Measurements from ENCODE around the gene EWSR1.

The EWSR1 gene

DNA sequence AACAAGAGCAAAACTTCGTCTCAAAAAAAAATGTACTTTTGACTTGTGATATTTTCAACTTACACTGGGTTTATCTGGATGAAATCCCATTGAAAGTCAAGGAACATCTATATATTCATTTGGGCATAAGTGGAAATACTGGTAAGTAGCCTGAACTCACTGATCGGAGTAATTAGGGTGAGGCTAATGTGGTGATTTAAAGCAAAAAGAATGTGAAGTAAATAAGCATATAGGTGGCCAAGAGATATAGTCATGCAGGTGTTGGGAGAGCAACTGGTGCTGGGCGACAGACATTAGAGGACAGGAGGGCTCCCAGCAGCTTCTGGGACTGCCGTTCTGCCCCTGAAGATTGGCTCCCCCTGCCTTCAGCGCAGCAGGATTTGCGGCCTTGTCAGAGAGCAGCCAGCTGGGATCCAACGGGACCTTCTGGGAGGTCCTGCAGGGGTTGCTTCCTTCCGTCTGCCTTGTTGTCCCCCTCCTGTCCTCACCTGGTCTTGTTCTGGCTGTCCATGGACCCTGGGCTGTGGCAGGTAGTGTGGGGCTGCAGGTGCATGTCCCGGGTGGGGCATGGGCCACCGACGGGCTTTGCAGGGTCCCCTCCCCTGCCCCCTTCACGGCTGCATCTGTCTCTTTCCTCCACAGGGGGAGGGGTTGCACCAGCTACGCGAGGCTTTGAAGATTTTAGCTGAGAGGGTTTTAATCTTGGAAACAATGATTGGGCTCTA, 14.3 kb upstream of the EWSR1 start:
- no peaks in the 10 kb centered on the region for H3K9me3 ChIP-seq (replicated peaks; ENCODE audit: low read length)
- no peak overlapping the region for H3K4me2 ChIP-seq (ENCODE audit: low read length)
- no peaks in the 10 kb centered on the region for H3K4me1 ChIP-seq (ENCODE audit: control insufficient read depth, insufficient read depth, low read length)
- no peak overlapping the region for H3K9ac ChIP-seq (ENCODE audit: low read depth, low read length)
- H3K27me3 ChIP-seq (ENCODE audit: control insufficient read depth, insufficient read depth, low read length): peaks cover 6% of the 10 kb centered on the region
- no peak overlapping the region for H3K4me3 ChIP-seq (ENCODE audit: low read length)
- H3K36me3 ChIP-seq (ENCODE audit: insufficient read depth, low read length): no peaks in the 10 kb centered on the region

DNA sequence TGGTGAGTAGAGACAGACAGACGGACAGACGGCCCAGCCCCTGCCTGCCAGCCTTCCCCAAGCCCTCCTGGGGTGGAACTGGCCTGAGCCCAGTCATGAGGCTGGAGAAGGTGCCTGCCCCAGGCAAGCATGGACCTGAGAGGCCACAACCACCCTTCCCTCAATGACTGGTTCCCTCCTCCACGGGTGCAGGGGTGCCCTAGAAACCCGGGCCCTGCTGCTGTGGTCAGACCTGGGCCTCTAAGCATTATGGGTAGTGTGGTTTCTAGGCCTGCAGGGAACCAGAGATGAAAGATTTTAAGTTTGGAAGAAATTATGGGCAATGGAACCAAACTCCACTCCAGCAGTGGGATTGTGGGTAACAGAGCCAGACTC, 13.8 kb upstream of the EWSR1 start:
- Histone ChIP-seq H3K4me3 (ENCODE audit: low read length) (no peak overlapping the region), H3K4me1 (ENCODE audit: control insufficient read depth, insufficient read depth, low read length) (no peaks in the 10 kb centered on the region), H3K4me2 (ENCODE audit: low read length) (no peak overlapping the region), H3K9ac (ENCODE audit: low read depth, low read length) (no peak overlapping the region), H3K9me3 (replicated peaks; ENCODE audit: low read length) (no peaks in the 10 kb centered on the region), H3K27me3 (ENCODE audit: control insufficient read depth, insufficient read depth, low read length) (peaks cover 6% of the 10 kb centered on the region), H3K36me3 (ENCODE audit: insufficient read depth, low read length) (no peaks in the 10 kb centered on the region)

DNA sequence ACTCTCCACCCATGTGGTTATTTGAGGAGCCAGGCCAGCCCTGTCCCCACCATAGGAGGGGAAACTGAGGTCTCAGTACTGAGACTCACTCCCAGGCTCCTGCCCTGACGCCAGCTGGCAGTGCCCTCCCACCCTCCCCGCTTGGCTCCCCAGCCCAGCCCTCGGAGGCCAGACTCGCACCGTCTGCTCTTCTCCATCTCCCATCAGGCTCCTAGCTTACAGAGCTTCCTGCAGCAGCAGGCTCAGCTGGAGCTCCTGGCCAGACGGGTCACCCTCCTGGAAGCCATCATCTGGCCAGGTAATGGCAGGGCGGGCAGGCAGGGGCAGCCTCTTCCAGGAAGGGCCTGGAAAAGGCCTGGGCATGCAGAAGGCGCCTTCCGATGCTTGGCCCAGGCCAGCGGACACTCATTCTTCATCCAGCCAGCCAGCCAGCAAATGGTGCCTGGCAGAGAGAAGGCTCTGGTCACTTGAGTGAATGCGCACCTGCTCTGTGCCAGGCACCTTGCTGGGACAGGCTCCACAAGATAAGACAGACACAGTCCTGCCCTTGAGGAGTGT, 12.9 kb upstream of the EWSR1 start:
- Histone ChIP-seq H3K36me3 (ENCODE audit: insufficient read depth, low read length) (no peaks in the 10 kb centered on the region), H3K4me3 (ENCODE audit: low read length) (no peak overlapping the region), H3K9me3 (replicated peaks; ENCODE audit: low read length) (no peaks in the 10 kb centered on the region), H3K4me1 (ENCODE audit: control insufficient read depth, insufficient read depth, low read length) (no peaks in the 10 kb centered on the region), H3K27me3 (ENCODE audit: control insufficient read depth, insufficient read depth, low read length) (peaks cover 6% of the 10 kb centered on the region), H3K9ac (ENCODE audit: low read depth, low read length) (no peak overlapping the region), H3K4me2 (ENCODE audit: low read length) (no peak overlapping the region)

DNA sequence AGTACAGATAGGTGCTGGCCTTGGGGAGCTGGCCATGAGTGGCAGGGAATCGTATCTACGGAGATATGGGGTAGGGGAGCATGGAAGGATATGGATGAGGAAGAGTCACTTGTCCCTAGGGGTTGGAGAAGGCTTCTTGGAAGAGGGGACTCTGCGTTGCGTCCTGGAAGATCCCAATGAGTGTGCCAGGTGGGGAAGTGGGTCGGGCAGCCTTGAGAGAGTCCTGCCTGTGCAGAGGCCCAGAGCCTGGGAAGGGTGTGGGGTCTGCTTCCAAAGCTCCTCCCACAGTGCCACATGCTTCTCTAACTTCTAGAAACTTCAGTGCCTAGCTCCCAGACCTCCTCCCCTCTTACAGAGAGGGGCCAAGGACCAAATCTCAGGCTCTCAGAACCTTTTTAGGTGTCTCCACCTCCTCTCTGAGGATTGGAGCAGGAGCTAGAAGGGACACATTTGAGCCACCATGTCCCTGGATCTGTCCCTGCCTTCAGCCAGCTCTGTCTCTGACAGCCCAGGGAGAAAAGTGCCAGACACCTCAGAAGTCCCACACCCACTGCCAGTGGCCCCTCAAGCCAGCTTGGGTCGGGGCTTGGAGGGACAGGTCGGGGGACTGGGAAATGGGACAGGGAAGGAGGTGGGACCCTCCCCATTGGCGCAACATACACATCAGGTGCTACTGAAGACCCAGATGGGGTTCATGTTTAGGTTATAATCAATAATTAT, 11.3 kb upstream of the EWSR1 start:
- H3K4me3 ChIP-seq (ENCODE audit: low read length): no peak overlapping the region
- no peak overlapping the region for H3K9ac ChIP-seq (ENCODE audit: low read depth, low read length)
- no peaks in the 10 kb centered on the region for H3K4me1 ChIP-seq (ENCODE audit: control insufficient read depth, insufficient read depth, low read length)
- H3K4me2 ChIP-seq (ENCODE audit: low read length): no peak overlapping the region
- H3K27me3 ChIP-seq (ENCODE audit: control insufficient read depth, insufficient read depth, low read length): peaks cover 6% of the 10 kb centered on the region
- no peaks in the 10 kb centered on the region for H3K9me3 ChIP-seq (replicated peaks; ENCODE audit: low read length)
- no peaks in the 10 kb centered on the region for H3K36me3 ChIP-seq (ENCODE audit: insufficient read depth, low read length)

DNA sequence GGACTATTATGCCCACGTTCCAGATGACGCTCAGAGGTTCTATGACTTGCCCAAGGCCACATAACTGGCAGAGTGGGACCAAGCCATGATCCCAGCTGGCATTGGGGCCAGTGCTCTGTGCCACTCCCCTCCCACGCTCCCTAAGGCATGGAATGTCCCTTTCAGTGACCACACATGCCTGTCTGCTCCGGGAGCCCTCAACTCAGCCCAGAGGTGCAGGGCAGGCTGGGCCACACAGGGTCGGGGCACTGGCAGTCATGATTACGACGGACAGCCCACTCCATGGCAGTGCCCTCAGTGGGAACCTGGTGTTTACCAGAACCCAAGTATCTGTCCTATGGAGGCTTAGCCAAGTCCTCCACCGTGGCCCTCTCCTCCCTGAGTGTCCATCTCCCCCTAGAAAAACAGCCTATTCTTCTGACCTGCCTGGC, 10.3 kb upstream of the EWSR1 start:
- H3K4me2 ChIP-seq (ENCODE audit: low read length): no peak overlapping the region
- no peaks in the 10 kb centered on the region for H3K9me3 ChIP-seq (replicated peaks; ENCODE audit: low read length)
- no peaks in the 10 kb centered on the region for H3K4me1 ChIP-seq (ENCODE audit: control insufficient read depth, insufficient read depth, low read length)
- no peaks in the 10 kb centered on the region for H3K36me3 ChIP-seq (ENCODE audit: insufficient read depth, low read length)
- peaks cover 6% of the 10 kb centered on the region for H3K27me3 ChIP-seq (ENCODE audit: control insufficient read depth, insufficient read depth, low read length)
- no peak overlapping the region for H3K4me3 ChIP-seq (ENCODE audit: low read length)
- no peak overlapping the region for H3K9ac ChIP-seq (ENCODE audit: low read depth, low read length)

DNA sequence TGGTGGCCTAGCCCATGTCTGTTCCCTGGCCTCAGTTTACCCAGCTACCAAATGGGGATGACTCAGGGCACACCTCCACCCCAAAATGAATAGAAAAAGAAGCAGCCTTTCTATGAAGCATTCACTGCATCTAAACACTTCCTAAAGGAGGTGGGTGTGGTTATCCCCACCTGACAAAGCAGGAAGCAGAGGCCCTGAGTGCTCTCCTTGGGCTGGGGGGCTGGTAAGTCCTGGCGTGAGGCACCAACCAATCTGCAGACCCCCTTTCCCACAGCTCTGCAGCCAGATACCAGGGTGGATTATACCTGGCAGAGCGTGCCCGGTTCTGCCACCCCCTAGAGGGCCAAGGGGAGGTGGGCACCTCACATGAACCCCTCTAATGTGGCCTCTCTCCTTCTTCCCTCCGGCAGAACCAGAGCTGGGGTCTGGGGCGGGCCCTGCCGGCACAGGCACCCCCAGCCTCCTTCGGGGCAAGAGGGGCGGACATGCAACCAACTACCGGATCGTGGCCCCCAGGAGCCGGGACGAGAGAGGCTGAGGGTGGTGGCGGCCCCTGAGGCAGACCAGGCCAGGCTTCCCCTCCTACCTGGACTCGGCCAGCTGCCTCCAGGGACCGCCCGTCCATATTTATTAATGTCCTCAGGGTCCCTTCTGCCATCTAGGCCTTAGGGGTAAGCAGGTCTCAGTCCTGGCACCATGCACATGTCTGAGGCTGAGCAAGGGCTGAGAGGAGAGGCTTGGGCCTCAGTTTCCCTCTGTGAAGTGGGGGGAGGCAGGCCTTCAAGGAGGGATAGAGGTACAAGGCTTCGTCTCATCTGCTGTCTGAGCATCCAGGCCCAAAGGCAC, 9.4 kb upstream of the EWSR1 start:
- Histone ChIP-seq H3K9ac (ENCODE audit: low read depth, low read length) (no peak overlapping the region), H3K27me3 (ENCODE audit: control insufficient read depth, insufficient read depth, low read length) (peaks cover 4% of the 10 kb centered on the region), H3K4me3 (ENCODE audit: low read length) (no peak overlapping the region), H3K4me2 (ENCODE audit: low read length) (no peak overlapping the region), H3K9me3 (replicated peaks; ENCODE audit: low read length) (no peaks in the 10 kb centered on the region), H3K4me1 (ENCODE audit: control insufficient read depth, insufficient read depth, low read length) (no peaks in the 10 kb centered on the region), H3K36me3 (ENCODE audit: insufficient read depth, low read length) (no peaks in the 10 kb centered on the region)

DNA sequence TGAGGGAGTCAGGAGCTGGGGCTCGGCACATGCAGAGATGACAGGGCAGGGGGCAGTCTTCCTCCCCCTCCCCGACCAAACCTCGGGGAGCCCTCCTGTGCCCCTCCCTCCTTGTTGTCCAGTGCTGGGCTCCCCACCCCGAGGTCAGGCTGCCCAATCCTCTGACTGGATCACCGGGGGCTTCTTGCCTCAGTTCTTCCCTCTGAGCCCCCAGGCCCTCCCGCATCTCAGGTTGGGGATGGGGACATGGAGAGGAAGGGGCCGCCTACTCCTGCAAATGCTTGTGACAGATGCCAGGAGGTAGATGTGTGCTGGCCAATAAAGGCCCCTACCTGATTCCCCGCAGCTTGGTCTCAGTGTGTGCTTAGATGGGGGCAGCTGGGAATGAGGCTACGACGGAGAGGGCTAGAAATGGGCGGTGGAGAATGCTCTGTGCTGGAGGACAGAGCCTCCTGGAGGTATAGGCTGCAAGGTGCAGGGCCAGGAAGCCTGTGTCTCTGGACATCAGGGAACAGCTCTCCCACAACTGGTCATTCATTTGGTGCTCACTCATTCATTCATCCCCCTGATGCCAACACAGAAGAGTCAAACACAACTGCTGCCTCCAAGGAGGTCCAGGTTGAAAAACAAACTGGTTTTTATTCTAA, 8.7 kb upstream of the EWSR1 start:
- Histone ChIP-seq H3K36me3 (ENCODE audit: insufficient read depth, low read length) (peaks cover 5% of the 10 kb centered on the region), H3K4me1 (ENCODE audit: control insufficient read depth, insufficient read depth, low read length) (no peaks in the 10 kb centered on the region), H3K4me2 (ENCODE audit: low read length) (no peak overlapping the region), H3K4me3 (ENCODE audit: low read length) (no peak overlapping the region), H3K27me3 (ENCODE audit: control insufficient read depth, insufficient read depth, low read length) (no peaks in the 10 kb centered on the region), H3K9me3 (replicated peaks; ENCODE audit: low read length) (no peaks in the 10 kb centered on the region), H3K9ac (ENCODE audit: low read depth, low read length) (no peak overlapping the region)

DNA sequence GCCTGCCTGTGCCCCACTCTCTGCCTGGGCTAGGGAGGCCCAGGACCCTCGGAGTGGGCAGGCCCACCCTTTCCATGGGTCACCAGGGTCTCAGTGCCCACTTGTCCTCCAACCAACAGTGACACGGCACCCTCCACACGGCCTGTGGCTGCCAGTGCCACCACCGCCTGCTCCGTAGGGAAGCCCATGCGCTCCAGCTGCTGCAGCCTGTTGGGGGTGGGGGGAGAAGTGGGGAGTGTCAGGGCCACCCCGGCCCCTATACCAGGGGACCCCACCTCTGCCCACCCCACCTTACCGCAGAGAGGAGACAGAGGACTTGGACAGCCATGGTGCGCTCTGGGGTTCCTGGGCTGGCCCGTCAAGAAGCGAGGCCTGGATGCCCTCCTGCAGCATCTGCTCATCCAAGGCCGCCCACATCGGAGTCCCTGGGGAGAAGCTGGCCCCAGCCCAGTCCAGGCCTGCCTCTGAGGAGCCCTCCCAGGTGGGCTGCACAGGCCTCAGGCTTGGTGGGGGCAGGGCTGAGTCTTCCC, 8.0 kb upstream of the EWSR1 start:
- Histone ChIP-seq H3K9ac (ENCODE audit: low read depth, low read length) (no peak overlapping the region), H3K27me3 (ENCODE audit: control insufficient read depth, insufficient read depth, low read length) (no peaks in the 10 kb centered on the region), H3K36me3 (ENCODE audit: insufficient read depth, low read length) (peaks cover 7% of the 10 kb centered on the region), H3K4me1 (ENCODE audit: control insufficient read depth, insufficient read depth, low read length) (no peaks in the 10 kb centered on the region), H3K4me2 (ENCODE audit: low read length) (no peak overlapping the region), H3K9me3 (replicated peaks; ENCODE audit: low read length) (no peaks in the 10 kb centered on the region), H3K4me3 (ENCODE audit: low read length) (no peak overlapping the region)

DNA sequence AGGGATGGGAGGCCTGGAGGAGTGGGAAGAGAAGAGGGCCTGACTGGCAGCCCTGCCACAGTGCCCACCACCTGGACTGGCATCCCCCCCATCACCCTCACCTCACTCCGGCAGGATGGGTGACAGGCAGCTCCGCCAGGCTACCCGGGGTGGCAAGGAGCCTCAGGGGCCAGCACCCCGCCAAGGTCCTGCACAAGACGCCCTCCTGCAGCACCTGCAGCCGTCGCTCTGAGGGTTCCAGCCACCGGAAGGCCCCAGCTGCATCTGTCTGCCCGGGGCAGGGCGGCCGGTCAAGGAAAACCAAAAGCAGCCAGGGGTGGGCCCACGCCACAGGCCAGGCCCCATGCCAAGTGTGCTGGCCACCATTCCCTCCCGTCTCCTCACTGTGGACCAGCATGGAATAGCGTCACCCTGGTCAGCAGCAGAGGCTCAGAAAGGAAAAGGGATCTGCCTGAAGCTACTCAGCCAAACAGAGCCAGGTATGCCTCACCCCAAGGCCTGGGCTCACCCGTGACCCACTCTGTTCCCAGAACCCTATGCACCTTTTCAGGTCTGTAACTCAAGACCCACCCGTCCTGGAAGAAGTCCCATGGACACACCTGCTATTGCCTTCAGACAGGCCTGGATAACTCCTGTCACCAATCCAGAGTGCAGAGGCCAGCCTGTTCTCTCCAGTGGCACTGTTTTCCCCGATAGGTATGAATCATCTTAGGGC, 7.3 kb upstream of the EWSR1 start:
- H3K9ac ChIP-seq (ENCODE audit: low read depth, low read length): no peak overlapping the region
- H3K4me1 ChIP-seq (ENCODE audit: control insufficient read depth, insufficient read depth, low read length): no peaks in the 10 kb centered on the region
- H3K36me3 ChIP-seq (ENCODE audit: insufficient read depth, low read length): peaks cover 14% of the 10 kb centered on the region
- no peaks in the 10 kb centered on the region for H3K9me3 ChIP-seq (replicated peaks; ENCODE audit: low read length)
- no peaks in the 10 kb centered on the region for H3K27me3 ChIP-seq (ENCODE audit: control insufficient read depth, insufficient read depth, low read length)
- no peak overlapping the region for H3K4me2 ChIP-seq (ENCODE audit: low read length)
- H3K4me3 ChIP-seq (ENCODE audit: low read length): no peak overlapping the region

DNA sequence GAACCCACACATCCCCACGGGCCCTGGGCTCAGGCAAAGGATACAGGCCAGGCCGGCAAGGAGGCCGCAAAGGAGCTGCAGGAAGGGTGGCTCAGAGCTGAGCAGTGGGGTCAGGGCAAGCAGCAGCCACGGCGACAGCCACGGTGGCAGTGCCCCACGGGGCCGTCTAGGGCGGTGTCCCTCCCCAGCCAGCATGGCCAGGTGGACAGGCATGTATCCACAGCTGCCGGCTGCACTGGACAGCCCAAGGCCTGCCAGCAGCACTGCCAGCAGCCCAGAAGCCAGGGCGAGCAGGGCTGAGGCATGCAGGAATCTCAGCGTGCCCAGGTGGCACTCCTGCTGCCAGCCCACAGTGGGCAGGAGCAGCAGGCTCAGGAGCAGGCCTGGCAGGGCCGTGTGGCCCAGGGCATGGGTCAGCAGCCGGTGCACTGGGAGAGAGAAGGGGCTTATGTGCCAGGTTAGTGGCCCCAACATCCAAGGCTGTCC, 4.2 kb upstream of the EWSR1 start:
- no peak overlapping the region for H3K4me2 ChIP-seq (ENCODE audit: low read length)
- H3K4me3 ChIP-seq (ENCODE audit: low read length): no peak overlapping the region
- H3K36me3 ChIP-seq (ENCODE audit: insufficient read depth, low read length): peaks cover 14% of the 10 kb centered on the region
- H3K4me1 ChIP-seq (ENCODE audit: control insufficient read depth, insufficient read depth, low read length): peaks cover 13% of the 10 kb centered on the region
- H3K27me3 ChIP-seq (ENCODE audit: control insufficient read depth, insufficient read depth, low read length): no peaks in the 10 kb centered on the region
- no peak overlapping the region for H3K9ac ChIP-seq (ENCODE audit: low read depth, low read length)
- no peaks in the 10 kb centered on the region for H3K9me3 ChIP-seq (replicated peaks; ENCODE audit: low read length)

All from skeletal muscle satellite cell (primary cell).